GM23338 (cell line): ENCODE measurements around the gene ZC3H13.
A peak's percentile ranks its signal among the peaks of the same experiment; 100 is the strongest.

Source experiments
- CREB1 ChIP-seq: fragments of 250-450 bp; sonication (Bioruptor Pico); IDR thresholded peaks from 2 replicates; pipeline ENCODE4 v1.5.0; 2020; ENCODE audit warnings: low read depth, mild to moderate bottlenecking, moderate library complexity
- EZH2 ChIP-seq: fragments of 200-600 bp; sonication (generic); IDR thresholded peaks from one replicate; pipeline ENCODE4 v1.8.0; 2017; ENCODE audit warnings: antibody characterized with exemption, mild to moderate bottlenecking, low read depth; ENCODE audit not compliant: unreplicated experiment
- POLR2AphosphoS5 ChIP-seq: IDR thresholded peaks from 2 replicates; pipeline ENCODE4 v1.6.1; 2016; ENCODE audit warnings: antibody characterized with exemption, low read depth
- ZNF331 ChIP-seq: fragments of 250-450 bp; sonication (Bioruptor Pico); IDR thresholded peaks from 2 replicates; pipeline ENCODE4 v1.5.0; 2020; ENCODE audit warnings: low read depth, mild to moderate bottlenecking, moderate library complexity
- TF ChIP-seq, protein P1 (sequence below), 2 experiments: fragments of 200-600 bp in 1 of 2; sonication (generic) in 1 of 2; conservative IDR thresholded peaks; 2 replicates each; pipeline versions ENCODE4 v1.5.1 to v1.6.1; 2016 to 2017; ENCODE audit warnings: antibody characterized with exemption in 2 of 2, low read depth in 2 of 2, mild to moderate bottlenecking in 2 of 2, moderate library complexity in 1 of 2
- TF ChIP-seq, protein P2 (sequence below): IDR thresholded peaks from 2 replicates; pipeline ENCODE4 v1.6.1; 2016; ENCODE audit warnings: antibody characterized with exemption
- TF ChIP-seq, protein P3 (sequence below): IDR thresholded peaks from one replicate; pipeline ENCODE4 v1.6.1; 2018; ENCODE audit warnings: antibody characterized with exemption; ENCODE audit not compliant: unreplicated experiment

DNA sequence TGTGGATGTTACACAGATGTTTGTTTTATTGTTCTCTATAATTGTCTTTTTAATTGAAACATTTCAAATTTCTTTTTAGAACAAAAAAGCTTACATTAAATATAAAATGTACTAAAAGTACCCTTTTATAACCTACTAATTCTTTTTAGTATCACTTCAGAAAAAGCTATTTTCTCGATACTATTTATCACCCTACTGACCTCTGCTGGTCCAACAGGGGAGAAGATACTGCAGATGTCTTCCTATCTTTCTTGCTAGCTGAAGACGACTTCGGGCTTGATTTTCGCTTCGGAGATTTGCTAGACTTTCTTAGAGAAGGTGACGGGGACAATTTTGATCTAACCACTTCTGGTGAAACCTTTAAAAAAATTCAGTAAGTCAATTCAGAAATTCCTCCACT lies 42.4 kb downstream of the ZC3H13 start:
- TF ChIP-seq, protein P1, sequence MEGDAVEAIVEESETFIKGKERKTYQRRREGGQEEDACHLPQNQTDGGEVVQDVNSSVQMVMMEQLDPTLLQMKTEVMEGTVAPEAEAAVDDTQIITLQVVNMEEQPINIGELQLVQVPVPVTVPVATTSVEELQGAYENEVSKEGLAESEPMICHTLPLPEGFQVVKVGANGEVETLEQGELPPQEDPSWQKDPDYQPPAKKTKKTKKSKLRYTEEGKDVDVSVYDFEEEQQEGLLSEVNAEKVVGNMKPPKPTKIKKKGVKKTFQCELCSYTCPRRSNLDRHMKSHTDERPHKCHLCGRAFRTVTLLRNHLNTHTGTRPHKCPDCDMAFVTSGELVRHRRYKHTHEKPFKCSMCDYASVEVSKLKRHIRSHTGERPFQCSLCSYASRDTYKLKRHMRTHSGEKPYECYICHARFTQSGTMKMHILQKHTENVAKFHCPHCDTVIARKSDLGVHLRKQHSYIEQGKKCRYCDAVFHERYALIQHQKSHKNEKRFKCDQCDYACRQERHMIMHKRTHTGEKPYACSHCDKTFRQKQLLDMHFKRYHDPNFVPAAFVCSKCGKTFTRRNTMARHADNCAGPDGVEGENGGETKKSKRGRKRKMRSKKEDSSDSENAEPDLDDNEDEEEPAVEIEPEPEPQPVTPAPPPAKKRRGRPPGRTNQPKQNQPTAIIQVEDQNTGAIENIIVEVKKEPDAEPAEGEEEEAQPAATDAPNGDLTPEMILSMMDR (conservative IDR thresholded peaks at IDR 0.05; ENCODE audit: low read depth in 2 of 2) = peak; percentile 47 to 55
- TF ChIP-seq, protein P2, sequence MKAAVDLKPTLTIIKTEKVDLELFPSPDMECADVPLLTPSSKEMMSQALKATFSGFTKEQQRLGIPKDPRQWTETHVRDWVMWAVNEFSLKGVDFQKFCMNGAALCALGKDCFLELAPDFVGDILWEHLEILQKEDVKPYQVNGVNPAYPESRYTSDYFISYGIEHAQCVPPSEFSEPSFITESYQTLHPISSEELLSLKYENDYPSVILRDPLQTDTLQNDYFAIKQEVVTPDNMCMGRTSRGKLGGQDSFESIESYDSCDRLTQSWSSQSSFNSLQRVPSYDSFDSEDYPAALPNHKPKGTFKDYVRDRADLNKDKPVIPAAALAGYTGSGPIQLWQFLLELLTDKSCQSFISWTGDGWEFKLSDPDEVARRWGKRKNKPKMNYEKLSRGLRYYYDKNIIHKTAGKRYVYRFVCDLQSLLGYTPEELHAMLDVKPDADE = no peak
- TF ChIP-seq EZH2 (no peak), POLR2AphosphoS5 (no peak), CREB1 (CRISPR knock-in tag) (no peak), ZNF331 (CRISPR knock-in tag) (no peak)
- TF ChIP-seq, protein P3, sequence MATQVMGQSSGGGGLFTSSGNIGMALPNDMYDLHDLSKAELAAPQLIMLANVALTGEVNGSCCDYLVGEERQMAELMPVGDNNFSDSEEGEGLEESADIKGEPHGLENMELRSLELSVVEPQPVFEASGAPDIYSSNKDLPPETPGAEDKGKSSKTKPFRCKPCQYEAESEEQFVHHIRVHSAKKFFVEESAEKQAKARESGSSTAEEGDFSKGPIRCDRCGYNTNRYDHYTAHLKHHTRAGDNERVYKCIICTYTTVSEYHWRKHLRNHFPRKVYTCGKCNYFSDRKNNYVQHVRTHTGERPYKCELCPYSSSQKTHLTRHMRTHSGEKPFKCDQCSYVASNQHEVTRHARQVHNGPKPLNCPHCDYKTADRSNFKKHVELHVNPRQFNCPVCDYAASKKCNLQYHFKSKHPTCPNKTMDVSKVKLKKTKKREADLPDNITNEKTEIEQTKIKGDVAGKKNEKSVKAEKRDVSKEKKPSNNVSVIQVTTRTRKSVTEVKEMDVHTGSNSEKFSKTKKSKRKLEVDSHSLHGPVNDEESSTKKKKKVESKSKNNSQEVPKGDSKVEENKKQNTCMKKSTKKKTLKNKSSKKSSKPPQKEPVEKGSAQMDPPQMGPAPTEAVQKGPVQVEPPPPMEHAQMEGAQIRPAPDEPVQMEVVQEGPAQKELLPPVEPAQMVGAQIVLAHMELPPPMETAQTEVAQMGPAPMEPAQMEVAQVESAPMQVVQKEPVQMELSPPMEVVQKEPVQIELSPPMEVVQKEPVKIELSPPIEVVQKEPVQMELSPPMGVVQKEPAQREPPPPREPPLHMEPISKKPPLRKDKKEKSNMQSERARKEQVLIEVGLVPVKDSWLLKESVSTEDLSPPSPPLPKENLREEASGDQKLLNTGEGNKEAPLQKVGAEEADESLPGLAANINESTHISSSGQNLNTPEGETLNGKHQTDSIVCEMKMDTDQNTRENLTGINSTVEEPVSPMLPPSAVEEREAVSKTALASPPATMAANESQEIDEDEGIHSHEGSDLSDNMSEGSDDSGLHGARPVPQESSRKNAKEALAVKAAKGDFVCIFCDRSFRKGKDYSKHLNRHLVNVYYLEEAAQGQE = no peak
